ENCODE results near the gene C6orf15.

C6orf15 gene

GRCh38 chr6:31090973-31091364, 21.4 kb downstream of the C6orf15 start:
- in situ Hi-C loops (cut with MboI; ENCODE audit: low pct_unique_long_range_greater_than_20kb, low sequenced_read_pairs, unreplicated experiment), result no loop called here
- no peak for DNase-seq (ENCODE audit: low spot score)
- no peak for TF ChIP-seq CTCF (IDR thresholded peaks at IDR 0.05; ENCODE audit: extremely low read depth, insufficient read depth, missing control alignments)

- DNase-seq (ENCODE audit: low spot score), result no peak
- in situ Hi-C loops (cut with MboI; ENCODE audit: low pct_unique_long_range_greater_than_20kb, low sequenced_read_pairs, unreplicated experiment), result no loop called here
- TF ChIP-seq CTCF (IDR thresholded peaks at IDR 0.05; ENCODE audit: extremely low read depth, insufficient read depth, missing control alignments), result no peak
Observed at GRCh38 chr6:31090275-31090972, 22.0 kb downstream of the C6orf15 start.

GRCh38 chr6:31087494-31088089, 24.8 kb downstream of the C6orf15 start:
- DNase-seq (ENCODE audit: low spot score), result peak; percentile 86
- in situ Hi-C loops (cut with MboI; ENCODE audit: low pct_unique_long_range_greater_than_20kb, low sequenced_read_pairs, unreplicated experiment), result no loop called here
- TF ChIP-seq CTCF (IDR thresholded peaks at IDR 0.05; ENCODE audit: extremely low read depth, insufficient read depth, missing control alignments), result peak; percentile 88

DNA sequence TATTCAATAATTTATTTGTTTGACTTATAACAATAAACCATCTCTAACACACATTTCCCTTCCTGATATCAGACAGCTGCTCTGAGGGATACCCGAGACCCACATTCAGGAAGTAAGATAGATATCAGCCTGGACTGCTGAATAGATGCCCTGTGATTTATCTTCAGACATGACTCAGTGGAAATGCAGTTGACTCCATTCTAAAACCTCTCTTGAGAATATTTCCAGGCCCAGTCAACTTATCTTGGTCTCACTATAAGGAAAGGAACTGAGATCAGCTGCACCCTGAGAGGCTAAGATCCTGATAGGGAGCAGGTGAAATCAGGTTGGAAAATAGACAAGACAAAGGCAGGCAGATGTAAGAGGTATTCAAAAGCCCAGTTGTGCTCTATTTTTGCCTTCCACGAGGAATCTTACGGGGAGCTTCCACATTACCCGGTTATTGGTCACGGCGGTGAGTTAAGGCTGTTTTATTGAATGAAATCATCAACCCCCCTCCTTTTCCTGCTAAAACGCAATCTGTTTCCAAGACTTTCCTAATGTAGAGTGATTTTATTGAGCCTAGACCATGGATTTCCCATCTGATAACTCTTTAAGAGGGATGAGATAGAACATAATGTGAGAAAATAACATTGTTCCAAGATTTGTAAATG, 25.5 kb downstream of the C6orf15 start:
- in situ Hi-C loops (cut with MboI; ENCODE audit: low pct_unique_long_range_greater_than_20kb, low sequenced_read_pairs, unreplicated experiment), result no loop called here
- no peak for TF ChIP-seq CTCF (IDR thresholded peaks at IDR 0.05; ENCODE audit: extremely low read depth, insufficient read depth, missing control alignments)
- DNase-seq (ENCODE audit: low spot score), result no peak

- in situ Hi-C loops (cut with MboI; ENCODE audit: low pct_unique_long_range_greater_than_20kb, low sequenced_read_pairs, unreplicated experiment), result no loop called here
- DNase-seq (ENCODE audit: low spot score), result peak; percentile 35
- TF ChIP-seq CTCF (IDR thresholded peaks at IDR 0.05; ENCODE audit: extremely low read depth, insufficient read depth, missing control alignments), result peak; percentile 63
Observed at GRCh38 chr6:31083742-31084354, 28.5 kb downstream of the C6orf15 start.

DNA sequence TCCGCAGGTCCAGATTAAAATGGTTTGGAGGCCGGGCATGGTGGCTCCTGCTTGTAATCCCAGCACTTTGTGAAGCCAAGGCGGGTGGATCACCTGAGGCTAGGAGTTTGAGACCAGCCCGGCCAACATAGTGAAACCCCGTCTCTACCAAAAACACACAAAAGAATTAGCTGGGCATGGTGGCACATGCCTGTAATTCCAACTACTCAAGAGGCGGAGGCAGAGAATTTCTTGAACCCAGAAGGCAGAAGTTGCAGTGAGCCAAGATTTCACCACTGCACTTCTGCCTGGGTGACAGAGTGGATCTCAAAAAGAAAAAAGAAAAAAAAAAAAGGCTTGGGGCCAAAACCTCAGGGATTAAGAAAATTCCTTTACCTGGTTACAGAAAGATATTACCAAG, 30.5 kb downstream of the C6orf15 start:
- TF ChIP-seq CTCF (IDR thresholded peaks at IDR 0.05; ENCODE audit: extremely low read depth, insufficient read depth, missing control alignments), result no peak
- in situ Hi-C loops (cut with MboI; ENCODE audit: low pct_unique_long_range_greater_than_20kb, low sequenced_read_pairs, unreplicated experiment), result no loop called here
- DNase-seq (ENCODE audit: low spot score), result no peak

All from GM13977 (cell line).